Epithelial cell of esophagus (primary cell): ENCODE data around the gene SLC35D3.
"Not testable (repeated sequence)": the region's sequence is repeated elsewhere in the genome, so short reads cannot be mapped to it uniquely, and the experiment has no call there.

Experiments
- DNase-seq: peaks from one replicate; pipeline ENCODE4 v3.0.0; 2010; ENCODE audit warnings: low read depth
- H3K4me3 ChIP-seq: 2 replicates; pipeline ENCODE4 v1.5.1; 2011; ENCODE audit warnings: mild to moderate bottlenecking, low read length, control low read depth
- TF ChIP-seq, protein P1 (sequence below): IDR thresholded peaks from 2 replicates; pipeline ENCODE4 v1.5.1; 2011; ENCODE audit warnings: low read depth, mild to moderate bottlenecking, low read length, control low read depth, inconsistent platforms; ENCODE audit not compliant: insufficient read depth; ENCODE audit errors: missing control alignments

SLC35D3 gene

DNA sequence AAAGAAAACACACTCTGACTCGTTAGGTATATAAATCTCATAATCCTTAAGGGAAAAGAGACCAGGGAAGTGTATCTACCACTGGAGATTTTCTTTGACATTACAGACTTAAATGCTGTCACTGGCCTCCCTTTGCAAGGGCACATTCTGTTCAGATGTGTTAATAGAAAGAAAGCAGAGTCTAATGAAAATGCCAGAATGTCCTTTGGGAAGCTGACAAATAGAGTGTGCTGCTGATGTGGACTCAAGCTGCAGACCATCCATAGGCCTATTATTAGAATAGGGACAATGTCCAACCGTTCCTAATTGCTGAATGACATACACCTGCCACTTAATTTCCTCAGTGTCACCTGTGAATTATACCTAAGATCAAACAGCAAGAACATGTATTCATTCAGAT lies 41.2 kb downstream of the SLC35D3 start:
- no peak overlapping the region for H3K4me3 ChIP-seq
- no peak for DNase-seq
- TF ChIP-seq, protein P1, sequence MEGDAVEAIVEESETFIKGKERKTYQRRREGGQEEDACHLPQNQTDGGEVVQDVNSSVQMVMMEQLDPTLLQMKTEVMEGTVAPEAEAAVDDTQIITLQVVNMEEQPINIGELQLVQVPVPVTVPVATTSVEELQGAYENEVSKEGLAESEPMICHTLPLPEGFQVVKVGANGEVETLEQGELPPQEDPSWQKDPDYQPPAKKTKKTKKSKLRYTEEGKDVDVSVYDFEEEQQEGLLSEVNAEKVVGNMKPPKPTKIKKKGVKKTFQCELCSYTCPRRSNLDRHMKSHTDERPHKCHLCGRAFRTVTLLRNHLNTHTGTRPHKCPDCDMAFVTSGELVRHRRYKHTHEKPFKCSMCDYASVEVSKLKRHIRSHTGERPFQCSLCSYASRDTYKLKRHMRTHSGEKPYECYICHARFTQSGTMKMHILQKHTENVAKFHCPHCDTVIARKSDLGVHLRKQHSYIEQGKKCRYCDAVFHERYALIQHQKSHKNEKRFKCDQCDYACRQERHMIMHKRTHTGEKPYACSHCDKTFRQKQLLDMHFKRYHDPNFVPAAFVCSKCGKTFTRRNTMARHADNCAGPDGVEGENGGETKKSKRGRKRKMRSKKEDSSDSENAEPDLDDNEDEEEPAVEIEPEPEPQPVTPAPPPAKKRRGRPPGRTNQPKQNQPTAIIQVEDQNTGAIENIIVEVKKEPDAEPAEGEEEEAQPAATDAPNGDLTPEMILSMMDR = no peak

DNA sequence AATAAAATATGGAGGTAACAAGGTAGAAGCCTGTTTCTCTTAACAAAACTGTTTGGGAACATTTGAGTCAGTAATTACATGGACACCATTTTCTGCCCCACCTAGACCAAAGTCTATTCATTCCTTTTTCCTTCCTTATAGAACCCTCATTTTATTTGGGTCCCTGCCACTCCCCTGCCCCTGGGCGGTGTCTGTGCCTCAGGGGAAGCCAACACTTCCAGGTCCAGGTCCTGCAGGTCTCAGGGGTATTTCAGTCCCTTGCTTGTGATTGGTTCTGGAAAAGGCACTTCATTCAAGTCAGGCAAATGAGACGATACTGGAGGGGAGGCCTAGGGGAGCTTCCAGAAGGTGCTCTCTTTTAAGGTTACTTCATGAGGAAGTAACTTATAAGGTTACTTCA lies 42.3 kb downstream of the SLC35D3 start:
- DNase-seq = no peak
- H3K4me3 ChIP-seq = no peak overlapping the region
- TF ChIP-seq, protein P1 = no peak

DNA sequence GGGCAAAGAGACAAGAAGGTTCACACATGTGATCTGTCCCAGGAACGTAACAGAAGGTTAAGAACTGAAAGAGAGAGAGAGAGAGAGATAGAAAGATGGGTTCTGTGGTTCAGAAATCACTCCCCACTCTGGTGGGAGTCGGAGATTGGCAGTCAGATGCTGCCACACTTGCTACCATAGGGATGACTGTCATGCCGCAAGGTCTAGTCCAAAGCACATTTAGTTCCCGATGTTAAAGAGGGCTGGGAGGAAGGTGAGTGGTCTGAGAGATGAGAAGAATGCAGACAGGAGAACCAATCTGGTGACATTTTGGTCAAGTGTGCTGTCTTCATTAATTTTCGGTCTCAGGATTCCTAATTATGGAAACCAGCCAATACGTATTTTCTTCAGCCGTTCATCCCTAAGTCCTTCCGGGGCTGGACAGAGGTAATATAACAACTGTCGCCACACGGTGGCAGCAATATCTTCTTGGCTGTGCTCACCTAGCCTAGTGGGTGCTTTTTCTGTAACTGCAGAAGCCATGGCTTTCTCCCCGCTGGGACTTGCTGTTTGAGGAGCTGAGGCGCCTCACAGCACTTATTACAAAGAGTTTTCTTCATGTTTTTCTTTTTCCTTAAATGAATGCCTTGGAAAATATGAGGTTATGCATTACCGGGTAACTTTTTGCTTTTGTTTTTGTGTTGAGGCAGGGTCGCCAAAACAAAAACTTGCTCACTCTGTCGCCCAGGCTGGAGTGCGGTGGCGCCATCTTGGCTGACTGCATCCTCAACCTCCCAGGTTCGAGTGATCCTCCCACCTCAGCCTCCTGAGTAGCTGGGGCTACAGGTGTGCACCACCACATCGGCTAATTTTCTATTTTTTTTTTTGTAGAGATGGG lies 46.0 kb downstream of the SLC35D3 start:
- peak; percentile 88 for DNase-seq
- no peak overlapping the region for H3K4me3 ChIP-seq
- TF ChIP-seq, protein P1 = peak; percentile 74

DNA sequence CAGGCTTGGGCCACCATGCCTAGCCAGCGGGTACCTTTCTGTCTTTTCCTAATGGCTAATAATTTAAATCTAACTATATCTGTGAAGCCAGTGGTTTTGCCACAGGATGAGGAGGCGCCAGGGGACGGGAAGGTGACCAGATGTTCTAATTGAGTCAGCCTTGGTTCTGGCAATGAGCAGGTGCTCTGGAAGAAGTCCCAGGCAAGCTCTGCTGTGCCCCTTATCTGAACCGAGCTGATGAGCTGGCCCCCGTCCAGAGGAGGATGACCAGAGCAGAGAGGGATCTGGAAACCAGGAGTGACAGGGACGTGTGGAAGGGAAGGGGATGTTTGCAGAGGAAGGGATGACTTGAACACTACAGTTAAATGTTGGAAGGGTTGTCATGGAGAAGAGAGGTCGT lies 46.7 kb downstream of the SLC35D3 start:
- no peak overlapping the region for H3K4me3 ChIP-seq
- DNase-seq = no peak
- TF ChIP-seq, protein P1 = no peak

DNA sequence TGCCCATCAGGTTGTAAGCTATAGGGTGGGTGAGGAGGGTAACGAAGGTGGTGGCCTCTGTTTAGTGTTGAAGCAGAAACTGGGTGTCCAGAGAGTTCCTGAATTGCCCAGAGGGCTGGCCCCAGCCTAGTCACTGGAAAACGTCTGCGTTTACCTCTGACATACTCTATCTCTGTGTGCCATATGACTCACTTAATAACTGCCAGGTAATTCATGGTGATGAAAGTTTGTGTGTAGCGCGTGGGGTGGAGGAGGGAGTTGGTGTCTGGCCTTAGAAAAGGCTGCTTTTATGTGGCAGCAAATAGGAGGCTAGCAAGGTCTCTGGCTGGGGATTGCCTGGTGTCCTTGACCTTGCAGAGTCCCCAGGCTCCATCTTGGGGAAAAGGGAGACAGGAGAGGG lies 47.3 kb downstream of the SLC35D3 start:
- TF ChIP-seq, protein P1 = no peak
- peak; percentile 86 for DNase-seq

DNA sequence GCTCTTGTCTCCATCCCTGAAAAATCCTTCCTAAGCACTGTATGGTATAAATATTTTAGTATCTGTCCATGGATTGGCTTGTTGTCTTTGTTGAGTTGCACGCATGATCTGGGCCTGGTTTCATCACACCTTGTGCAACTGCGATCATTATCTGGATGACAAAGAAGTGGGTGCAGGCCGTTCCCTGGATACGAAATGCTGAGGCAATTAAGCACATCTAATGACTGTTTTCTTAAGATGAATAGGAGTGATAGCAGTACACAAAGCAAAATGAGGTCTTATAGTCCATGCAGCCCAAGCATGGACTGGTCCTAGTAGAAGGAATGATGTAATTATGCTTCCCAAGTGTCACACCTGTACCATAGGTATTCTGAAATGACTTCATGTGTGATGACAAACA lies 47.8 kb downstream of the SLC35D3 start:
- no peak overlapping the region for H3K4me3 ChIP-seq
- TF ChIP-seq, protein P1 = no peak
- DNase-seq = peak; percentile 73

More for the DNA sequence above, 47.3 kb downstream of the SLC35D3 start:
- no peak overlapping the region for H3K4me3 ChIP-seq

DNA sequence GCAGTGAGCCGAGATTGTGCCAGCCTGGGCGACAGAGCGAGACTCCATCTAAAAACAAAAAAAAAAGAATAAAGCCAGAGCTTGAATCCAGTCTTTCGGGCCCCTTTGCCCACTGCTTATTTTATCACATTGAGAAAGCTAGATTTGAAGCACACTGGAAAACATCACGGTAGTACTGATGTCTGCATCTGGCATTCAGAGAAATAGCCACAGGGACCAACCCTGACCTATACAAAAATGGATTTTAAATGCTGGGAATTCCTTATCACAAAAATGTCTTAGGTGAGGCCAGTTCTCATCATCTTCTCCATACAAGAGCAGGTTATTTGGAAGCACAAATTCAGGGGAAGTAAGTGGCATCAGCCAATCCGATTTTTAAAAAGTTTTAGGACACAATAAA lies 49.5 kb downstream of the SLC35D3 start:
- no peak for DNase-seq
- no peak overlapping the region for H3K4me3 ChIP-seq
- TF ChIP-seq, protein P1 = no peak

DNA sequence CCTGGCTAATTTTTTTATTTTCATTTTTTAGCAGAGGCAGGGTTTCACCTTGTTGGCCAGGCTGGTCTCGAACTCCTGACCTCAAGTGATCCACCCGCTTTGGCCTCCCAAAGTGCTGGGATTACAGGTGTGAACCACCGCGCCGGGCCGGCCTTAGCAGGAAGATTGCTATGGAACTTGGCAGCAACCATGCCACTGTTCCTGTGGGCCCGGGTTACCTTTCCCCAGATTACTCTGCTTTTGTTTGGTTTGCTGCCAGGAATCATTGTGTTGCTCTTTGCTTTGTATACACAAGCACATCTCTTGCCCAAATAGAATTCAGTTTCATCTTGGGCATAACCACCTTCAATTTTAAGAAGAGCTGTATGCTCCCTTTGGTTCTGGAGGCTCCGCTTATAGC lies 51.7 kb downstream of the SLC35D3 start:
- not testable (repeated sequence) for H3K4me3 ChIP-seq, DNase-seq
